HL-60 (cell line): ENCODE measurements around the gene D2HGDH.

Source experiments
- CTCF ChIP-seq: IDR thresholded peaks from one replicate; pipeline ENCODE4 v1.5.1; 2011; ENCODE audit warnings: low read length, control low read depth, inconsistent platforms; ENCODE audit not compliant: insufficient read depth
- GABPA ChIP-seq: IDR thresholded peaks from 2 replicates; pipeline ENCODE4 v1.6.1; 2012; ENCODE audit warnings: low read depth
- POLR2AphosphoS5 ChIP-seq: IDR thresholded peaks from 2 replicates; pipeline ENCODE4 v1.6.1; 2012; ENCODE audit warnings: low read depth
- REST ChIP-seq: IDR thresholded peaks from 2 replicates; pipeline ENCODE4 v1.6.1; 2012; ENCODE audit warnings: low read depth; ENCODE audit not compliant: insufficient replicate concordance
- SPI1 ChIP-seq: IDR thresholded peaks from 2 replicates; pipeline ENCODE4 v1.6.1; 2012; ENCODE audit warnings: low read depth, mild to moderate bottlenecking, borderline replicate concordance

- no peak for TF ChIP-seq CTCF
- no peak for TF ChIP-seq REST
- TF ChIP-seq POLR2AphosphoS5 = no peak
- no peak for TF ChIP-seq GABPA
- no peak for TF ChIP-seq SPI1
Measured at GRCh38 chr2:241813644-241814392, 79.4 kb downstream of the D2HGDH start.
